ENCODE data around the gene KIF22.

DNA sequence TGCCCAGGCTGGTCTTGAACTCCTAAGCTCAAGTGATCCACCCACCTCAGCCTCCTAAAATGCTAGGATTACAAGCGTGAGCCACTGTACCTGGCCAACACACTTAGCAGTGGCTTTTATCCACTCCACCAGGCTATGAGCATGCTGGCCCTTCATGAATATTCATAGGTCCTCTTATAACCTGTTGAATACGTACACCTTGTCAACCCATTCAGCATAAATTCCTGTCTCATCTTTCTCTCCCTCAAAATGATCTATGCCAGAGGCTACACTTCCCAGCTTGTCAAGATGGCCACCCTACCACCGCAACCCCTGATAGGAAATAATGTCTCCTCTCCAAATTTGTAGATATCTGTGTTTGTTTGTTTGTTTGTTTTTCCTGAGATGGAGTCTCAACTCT lies 23.5 kb upstream of the KIF22 start:
- TF ChIP-seq CTCF (conservative IDR thresholded peaks at IDR 0.05; ENCODE audit: low read depth, low read length) (no peak), EZH2 (IDR thresholded peaks at IDR 0.05; ENCODE audit: low read length, unreplicated experiment) (no peak), EZH2phosphoT487 (IDR thresholded peaks at IDR 0.05; ENCODE audit: borderline replicate concordance, low read length) (no peak)

Data from PC-3 (cell line).